ENCODE data around the gene PRRG1.
"Not testable (repeated sequence)": the region's sequence is repeated elsewhere in the genome, so short reads cannot be mapped to it uniquely, and the experiment has no call there.

Gene PRRG1

DNA sequence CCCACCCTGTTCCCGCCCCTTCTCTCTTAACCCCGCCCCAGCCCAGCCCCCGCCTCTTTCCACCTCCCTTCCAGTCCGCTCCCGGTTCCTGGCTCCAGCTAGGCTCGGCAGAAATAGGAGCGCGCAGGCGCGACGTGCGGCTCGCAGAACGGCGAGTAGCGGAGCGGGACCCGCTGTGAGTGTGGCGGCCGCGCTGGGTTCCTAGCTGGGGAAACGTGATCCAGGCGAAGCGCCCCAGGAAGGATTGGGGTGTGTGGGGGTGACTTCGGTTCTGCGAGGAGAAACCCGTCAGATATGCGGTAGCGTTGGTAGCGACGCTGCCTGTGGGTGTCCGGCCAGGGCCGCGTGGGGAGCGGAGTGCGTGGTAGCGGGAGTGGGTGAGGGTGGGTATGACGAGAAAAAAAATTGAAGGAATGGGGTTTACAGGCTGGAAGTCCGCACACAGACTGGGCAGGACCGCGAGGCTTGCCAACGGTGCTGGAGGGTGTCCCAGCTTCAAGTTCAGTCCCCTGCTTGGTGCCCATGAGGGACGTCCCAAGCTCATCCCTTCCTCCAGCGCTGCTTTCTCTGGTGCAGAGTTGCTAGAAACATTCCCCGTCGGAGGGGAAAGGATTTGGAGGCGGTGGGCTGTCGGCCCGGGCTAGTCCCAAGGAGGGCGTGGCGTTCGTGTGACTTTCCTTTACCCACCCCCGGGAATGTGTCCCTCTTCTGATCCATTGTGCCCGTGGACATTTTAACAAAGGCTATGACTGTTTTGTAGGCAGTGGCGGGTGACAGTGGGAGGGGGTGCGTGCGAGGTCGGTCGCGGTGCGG is at the start of gene PRRG1:
Gene PRRG1, plus strand, starts transcription at position 144 of the 813 bp plus-strand sequence. CDS start 56,886 bp downstream, outside the sequence.
- DNase-seq: no peak
- H3K4me3 Mint-ChIP-seq: no peak within 1 kb of the TSS
- peaks cover 23% of the 10 kb centered on the region for H3K27me3 Mint-ChIP-seq
- CTCF ChIA-PET: no interaction called here
- no peaks in the 10 kb centered on the region for H3K9me3 Mint-ChIP-seq
- no peak within 1 kb of the TSS for H3K27ac Mint-ChIP-seq
- H3K4me1 Mint-ChIP-seq: peaks cover 2% of the 10 kb centered on the region
- no peaks in the 10 kb centered on the region for H3K36me3 Mint-ChIP-seq

DNA sequence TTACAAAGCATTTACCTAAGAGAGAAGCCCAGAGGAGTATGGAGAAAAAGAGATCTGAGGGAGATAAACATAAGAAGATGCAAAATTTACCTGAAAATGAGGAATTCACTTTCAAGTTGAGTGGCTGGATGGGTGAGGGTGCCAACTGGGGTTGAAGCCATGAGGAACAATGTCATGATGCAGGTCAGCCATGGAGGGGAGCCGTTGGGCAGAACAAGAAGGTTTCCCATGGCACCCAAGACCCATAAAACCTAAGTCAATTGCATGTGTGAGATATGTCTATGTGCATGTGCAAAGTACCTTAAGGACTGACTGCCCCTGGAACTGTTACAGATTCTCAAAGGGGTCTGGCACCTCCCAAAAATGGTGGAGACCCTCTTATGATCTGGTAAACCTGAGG is 46.6 kb upstream of the PRRG1 start:
- H3K4me1 Mint-ChIP-seq: no peaks in the 10 kb centered on the region
- no peaks in the 10 kb centered on the region for H3K36me3 Mint-ChIP-seq
- CTCF ChIA-PET: no interaction called here
- no peak overlapping the region for H3K27ac Mint-ChIP-seq
- H3K27me3 Mint-ChIP-seq: no peaks in the 10 kb centered on the region
- DNase-seq: no peak
- no peaks in the 10 kb centered on the region for H3K9me3 Mint-ChIP-seq
- H3K4me3 Mint-ChIP-seq: no peak overlapping the region

DNA sequence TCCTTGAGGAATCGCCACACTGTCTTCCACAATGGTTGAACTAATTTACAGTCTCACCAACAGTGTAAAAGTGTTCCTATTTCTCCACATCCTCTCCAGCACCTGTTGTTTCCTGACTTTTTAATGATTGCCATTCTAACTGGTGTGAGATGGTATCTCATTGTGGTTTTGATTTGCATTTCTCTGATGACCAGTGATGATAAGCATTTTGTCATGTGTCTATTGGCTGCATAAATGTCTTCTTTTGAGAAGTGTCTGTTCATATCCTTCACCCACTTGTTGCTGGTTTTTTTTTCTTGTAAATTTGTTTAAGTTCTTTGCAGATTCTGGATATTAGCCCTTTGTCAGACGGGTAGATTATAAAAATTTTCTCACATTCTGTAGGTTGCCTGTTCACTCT is 43.9 kb upstream of the PRRG1 start:
- H3K36me3 Mint-ChIP-seq, H3K9me3 Mint-ChIP-seq, H3K27ac Mint-ChIP-seq, DNase-seq, H3K4me3 Mint-ChIP-seq, H3K27me3 Mint-ChIP-seq, H3K4me1 Mint-ChIP-seq, CTCF ChIA-PET: not testable (repeated sequence)

DNA sequence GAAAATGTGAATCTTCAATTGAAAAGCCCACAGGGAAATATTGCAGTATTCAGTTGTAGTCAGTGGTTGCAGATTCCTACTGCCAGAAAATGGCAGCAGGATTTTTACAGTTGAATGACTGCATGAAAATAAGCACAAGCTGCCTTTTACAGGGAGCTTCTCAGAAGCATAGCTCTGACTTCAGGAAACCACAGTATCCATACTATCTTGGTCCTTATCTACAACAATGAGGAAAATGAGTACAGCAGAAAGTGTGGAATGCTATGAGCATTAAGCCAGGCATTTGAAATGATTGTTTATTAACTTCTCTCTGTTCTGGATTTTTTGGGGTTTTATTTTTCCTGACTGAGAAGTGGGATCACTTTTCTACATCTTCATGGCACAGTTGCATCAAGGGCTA is 34.6 kb upstream of the PRRG1 start:
- Mint-ChIP-seq H3K4me3 (no peak overlapping the region), H3K36me3 (no peaks in the 10 kb centered on the region), H3K4me1 (no peaks in the 10 kb centered on the region), H3K27me3 (no peaks in the 10 kb centered on the region), H3K9me3 (no peaks in the 10 kb centered on the region), H3K27ac (no peak overlapping the region)
- CTCF ChIA-PET: no interaction called here
- DNase-seq: no peak

DNA sequence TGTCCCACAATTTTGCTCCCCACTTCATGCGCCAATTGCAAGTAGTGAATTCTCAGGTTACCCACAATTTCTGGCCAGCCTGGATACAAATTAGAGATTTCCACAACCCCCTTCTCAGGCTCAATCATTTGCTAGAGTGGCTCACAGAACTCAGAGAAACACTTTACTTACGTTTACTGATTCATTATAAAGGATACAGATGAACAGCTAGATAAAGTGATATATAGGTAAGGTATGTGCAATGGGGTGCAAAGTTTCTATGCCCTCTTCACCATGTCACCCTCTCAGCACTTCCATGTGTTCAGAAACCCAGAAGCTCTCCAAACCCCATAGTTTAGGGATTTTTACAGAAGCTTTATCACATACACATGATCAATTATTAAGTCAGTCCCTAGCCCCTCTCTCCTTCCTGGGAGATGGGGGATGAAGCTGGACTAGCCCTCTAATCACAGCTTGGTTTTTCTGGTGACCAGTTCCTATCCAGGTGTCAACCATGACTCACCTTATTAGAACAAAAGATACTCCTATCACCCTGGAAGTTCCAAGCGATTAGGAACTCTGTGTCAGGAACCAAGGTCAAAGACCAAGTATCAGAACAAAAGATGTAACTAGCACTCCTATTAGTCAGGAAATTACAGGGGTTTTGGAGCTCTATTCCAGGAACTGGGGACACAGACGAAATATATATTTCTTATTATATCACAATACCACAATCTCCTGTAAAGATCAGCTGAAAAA is 33.5 kb upstream of the PRRG1 start:
- Mint-ChIP-seq H3K27ac (no peak overlapping the region), H3K4me1 (no peaks in the 10 kb centered on the region), H3K27me3 (no peaks in the 10 kb centered on the region), H3K36me3 (no peaks in the 10 kb centered on the region), H3K4me3 (no peak overlapping the region), H3K9me3 (no peaks in the 10 kb centered on the region)
- no peak for DNase-seq
- CTCF ChIA-PET: no interaction called here

DNA sequence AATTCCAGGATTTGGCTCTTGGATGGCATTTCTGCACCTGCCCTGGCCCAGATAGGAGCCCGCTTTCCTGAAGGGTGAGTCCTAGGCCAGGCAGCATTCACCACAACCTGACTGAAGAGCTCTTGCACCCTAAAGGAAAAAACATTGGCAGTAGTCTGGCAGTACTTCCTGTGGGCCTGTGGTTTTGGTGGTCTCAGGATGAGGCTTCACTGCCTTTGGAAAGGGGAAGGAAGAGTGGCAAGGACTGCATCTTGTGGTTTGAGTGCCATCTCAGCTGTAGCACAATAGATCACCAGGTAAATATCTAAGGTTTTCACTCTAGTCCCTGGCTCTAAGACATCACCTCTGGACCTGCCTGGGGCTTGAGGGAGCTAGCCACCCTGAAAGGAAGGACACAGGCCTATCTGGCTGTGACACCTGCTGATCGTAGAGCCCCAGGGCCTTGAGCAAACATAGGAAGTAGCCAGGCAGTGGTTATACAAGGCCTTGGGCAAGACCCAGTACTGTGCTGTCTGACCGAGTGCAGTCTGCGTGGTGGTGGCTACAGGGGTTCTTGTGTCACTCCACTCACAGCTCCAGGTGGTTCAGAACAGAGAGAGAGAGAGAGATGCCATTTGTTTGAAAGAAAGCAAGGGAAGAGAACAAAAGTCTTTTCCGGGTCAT is 28.5 kb upstream of the PRRG1 start:
- Mint-ChIP-seq H3K4me3 (no peak overlapping the region), H3K27me3 (no peaks in the 10 kb centered on the region)

DNA sequence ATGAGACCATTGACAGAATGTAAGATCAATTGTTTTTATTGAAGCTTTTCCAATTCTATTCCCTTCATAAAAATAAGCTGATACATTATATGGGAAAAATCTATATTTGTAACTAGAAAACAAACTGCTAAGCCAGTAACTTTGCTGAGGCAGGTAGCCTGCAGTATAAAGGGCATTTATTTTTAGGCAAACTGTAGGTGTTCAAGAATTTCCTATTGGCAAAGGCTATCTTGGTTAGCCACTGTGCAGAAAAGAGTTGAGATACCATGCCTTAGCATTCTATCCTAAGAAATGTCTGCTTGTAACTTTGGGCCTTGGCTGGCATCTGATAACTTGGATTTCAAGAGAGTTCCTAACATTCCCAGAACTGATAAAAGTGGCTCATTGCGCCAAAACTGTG is 18.5 kb upstream of the PRRG1 start:
- Mint-ChIP-seq H3K4me3 (no peak overlapping the region), H3K27ac (no peak overlapping the region), H3K36me3 (no peaks in the 10 kb centered on the region), H3K9me3 (no peaks in the 10 kb centered on the region), H3K4me1 (no peaks in the 10 kb centered on the region), H3K27me3 (no peaks in the 10 kb centered on the region)
- DNase-seq: no peak
- CTCF ChIA-PET: no interaction called here

More for the DNA sequence above, 28.5 kb upstream of the PRRG1 start:
- CTCF ChIA-PET: no interaction called here
- Mint-ChIP-seq H3K36me3 (no peaks in the 10 kb centered on the region), H3K9me3 (no peaks in the 10 kb centered on the region), H3K4me1 (no peaks in the 10 kb centered on the region), H3K27ac (no peak overlapping the region)
- DNase-seq: no peak

DNA sequence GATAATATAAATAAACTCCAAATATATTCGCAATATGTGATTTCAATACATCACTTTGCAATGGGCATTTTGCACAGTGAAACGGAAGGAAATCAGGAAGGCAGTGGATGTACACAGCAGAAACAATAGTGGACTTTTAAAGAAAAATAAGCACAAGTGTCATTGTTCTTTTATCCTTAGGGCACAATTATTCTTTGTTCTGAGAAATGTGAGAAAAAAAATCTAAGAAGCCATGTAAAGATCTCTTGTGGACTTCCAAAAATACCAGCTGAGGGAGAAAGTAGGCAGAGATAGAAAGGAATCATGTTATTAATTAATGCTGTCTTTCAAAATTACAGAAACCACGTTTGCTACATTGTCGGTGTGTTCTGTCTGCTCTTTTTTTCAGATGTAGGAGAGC is 17.6 kb upstream of the PRRG1 start:
- H3K27ac Mint-ChIP-seq: no peak overlapping the region
- H3K4me3 Mint-ChIP-seq: no peak overlapping the region
- CTCF ChIA-PET: no interaction called here
- no peaks in the 10 kb centered on the region for H3K9me3 Mint-ChIP-seq
- H3K27me3 Mint-ChIP-seq: no peaks in the 10 kb centered on the region
- H3K4me1 Mint-ChIP-seq: no peaks in the 10 kb centered on the region
- no peak for DNase-seq
- no peaks in the 10 kb centered on the region for H3K36me3 Mint-ChIP-seq

DNA sequence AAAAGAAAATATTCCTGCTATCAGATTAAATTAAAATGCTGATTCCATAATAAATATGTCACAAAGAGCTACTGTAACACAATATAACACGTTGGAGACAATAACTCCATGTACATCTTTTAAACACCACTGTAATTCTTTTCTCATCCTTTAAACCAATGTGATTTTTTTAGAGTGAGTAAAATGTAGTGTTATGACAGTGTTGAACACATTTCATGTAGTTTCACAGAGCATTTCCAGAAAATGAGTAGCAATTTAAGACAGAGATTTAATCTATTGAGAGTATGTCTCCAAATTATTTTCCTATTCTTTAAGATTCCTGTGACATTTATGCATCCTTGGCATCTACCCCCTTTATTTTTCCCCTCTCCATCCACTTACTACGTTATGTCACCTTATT is 17.1 kb upstream of the PRRG1 start:
- H3K4me3 Mint-ChIP-seq: no peak overlapping the region
- no peaks in the 10 kb centered on the region for H3K9me3 Mint-ChIP-seq
- H3K27ac Mint-ChIP-seq: no peak overlapping the region
- no peaks in the 10 kb centered on the region for H3K36me3 Mint-ChIP-seq
- H3K4me1 Mint-ChIP-seq: no peaks in the 10 kb centered on the region
- no peaks in the 10 kb centered on the region for H3K27me3 Mint-ChIP-seq
- DNase-seq: no peak
- CTCF ChIA-PET: no interaction called here

DNA sequence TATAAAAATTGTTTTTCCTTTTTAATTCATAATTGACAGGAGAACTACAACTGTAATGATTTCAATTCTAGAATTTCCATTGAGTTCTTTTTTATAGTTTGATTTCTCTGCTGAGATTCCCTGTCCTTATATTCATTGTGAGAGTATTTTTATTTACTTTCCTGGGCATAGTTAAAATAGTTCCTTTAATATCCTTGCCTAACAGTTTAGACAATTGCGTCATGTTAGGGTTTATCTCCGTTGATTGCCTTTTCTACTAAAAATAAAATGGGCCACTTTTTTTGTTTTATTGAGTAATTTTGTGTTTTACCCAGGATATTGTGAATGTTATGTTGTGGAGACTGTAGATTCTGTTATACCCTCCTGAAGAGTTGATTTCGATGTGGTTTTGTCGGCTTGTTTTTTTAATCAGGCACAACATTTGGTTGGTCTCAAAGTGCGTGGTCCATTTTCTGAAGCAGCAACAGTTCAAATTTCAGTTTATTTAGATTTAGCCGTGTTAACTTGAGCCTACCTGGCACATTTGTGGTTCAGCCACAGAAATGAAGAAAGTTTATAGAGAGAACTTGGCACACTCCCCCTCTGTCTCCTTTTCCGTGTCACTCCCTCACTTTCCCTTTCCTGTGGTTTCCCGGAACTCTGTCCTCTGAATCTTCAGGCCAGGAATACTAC is 16.0 kb upstream of the PRRG1 start:
- Mint-ChIP-seq H3K27ac (no peak overlapping the region), H3K27me3 (no peaks in the 10 kb centered on the region), H3K36me3 (no peaks in the 10 kb centered on the region), H3K9me3 (no peaks in the 10 kb centered on the region), H3K4me1 (no peaks in the 10 kb centered on the region), H3K4me3 (no peak overlapping the region)
- CTCF ChIA-PET: no interaction called here
- no peak for DNase-seq

DNA sequence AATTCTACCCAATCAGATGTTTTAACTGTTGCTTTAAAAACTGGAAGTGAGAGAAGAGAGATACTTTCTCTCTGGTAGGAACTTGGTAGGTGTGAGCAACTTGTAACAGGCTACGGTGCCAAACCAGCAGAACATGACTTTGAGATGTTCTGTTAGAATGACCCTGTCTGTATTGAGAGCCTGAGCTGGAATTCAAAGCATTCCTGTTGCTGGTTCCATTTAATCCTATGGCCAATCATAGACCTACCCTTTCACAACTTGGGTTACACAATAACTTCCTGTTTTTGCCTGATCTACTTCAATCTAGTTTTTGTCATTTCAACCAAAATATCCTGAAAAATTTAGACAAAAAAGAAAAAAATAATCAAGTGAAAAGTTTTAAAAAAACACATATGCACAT is 1.7 kb upstream of the PRRG1 start:
- peaks cover 2% of the 10 kb centered on the region for H3K4me1 Mint-ChIP-seq
- DNase-seq: no peak
- H3K27me3 Mint-ChIP-seq: peaks cover 23% of the 10 kb centered on the region
- H3K9me3 Mint-ChIP-seq: no peaks in the 10 kb centered on the region
- H3K4me3 Mint-ChIP-seq: no peak overlapping the region
- no peak overlapping the region for H3K27ac Mint-ChIP-seq
- CTCF ChIA-PET: no interaction called here
- H3K36me3 Mint-ChIP-seq: no peaks in the 10 kb centered on the region

DNA sequence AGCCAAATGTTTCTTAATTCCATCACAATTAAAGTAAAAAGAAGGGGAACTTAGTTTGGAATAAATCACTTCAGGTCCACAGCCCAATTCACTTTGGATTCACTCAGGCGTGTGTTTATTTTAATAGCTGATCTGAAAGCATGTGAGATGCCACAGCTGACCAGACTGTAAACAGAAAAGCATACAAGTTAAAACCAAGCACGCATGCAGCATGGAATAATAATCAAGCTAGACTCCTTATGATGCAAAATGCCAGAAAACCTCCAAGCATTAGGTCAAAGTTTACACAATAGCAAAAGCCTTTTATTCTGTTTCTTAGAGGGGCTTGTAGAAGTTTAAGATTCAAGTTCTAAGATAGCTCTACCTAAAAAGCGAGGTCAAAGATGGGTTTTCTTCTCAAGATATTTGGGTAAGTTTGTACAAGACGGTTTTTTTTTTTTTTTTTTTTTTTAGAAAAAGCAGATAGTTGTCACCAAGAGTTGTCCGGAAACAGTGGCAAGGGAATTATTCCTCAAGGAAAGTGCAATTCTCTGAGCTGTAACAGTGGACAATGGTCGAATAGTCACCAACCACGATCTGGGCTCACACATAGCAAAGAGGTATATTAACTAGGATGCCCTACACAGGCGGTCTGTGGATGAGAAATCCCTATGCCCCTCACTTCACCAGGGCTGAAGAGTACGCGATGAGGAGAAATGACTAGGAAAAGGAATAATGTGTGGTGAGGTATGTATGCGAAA is 763 bp upstream of the PRRG1 start:
- H3K36me3 Mint-ChIP-seq: no peaks in the 10 kb centered on the region
- H3K4me1 Mint-ChIP-seq: peaks cover 2% of the 10 kb centered on the region
- H3K27me3 Mint-ChIP-seq: peaks cover 23% of the 10 kb centered on the region
- DNase-seq: no peak
- CTCF ChIA-PET: no interaction called here
- H3K4me3 Mint-ChIP-seq: no peak overlapping the region
- H3K9me3 Mint-ChIP-seq: no peaks in the 10 kb centered on the region
- H3K27ac Mint-ChIP-seq: no peak overlapping the region

DNA sequence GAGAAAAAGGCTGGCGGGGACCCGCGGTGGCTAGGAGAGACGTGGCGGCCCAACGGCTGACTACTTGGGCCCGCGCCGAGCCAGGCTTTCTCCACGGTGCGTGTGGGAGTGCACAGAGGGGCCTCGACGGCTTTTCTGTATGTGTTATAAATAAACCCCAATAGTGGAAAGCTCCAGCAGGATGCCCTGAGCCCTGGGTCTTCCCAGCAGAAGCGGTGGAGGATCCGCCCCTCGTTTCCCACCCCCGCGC is 268 bp upstream of the PRRG1 start:
- Mint-ChIP-seq H3K4me3 (no peak overlapping the region), H3K27me3 (peaks cover 23% of the 10 kb centered on the region), H3K36me3 (no peaks in the 10 kb centered on the region), H3K9me3 (no peaks in the 10 kb centered on the region), H3K27ac (no peak overlapping the region), H3K4me1 (peaks cover 2% of the 10 kb centered on the region)
- CTCF ChIA-PET: no interaction called here
- DNase-seq: no peak

DNA sequence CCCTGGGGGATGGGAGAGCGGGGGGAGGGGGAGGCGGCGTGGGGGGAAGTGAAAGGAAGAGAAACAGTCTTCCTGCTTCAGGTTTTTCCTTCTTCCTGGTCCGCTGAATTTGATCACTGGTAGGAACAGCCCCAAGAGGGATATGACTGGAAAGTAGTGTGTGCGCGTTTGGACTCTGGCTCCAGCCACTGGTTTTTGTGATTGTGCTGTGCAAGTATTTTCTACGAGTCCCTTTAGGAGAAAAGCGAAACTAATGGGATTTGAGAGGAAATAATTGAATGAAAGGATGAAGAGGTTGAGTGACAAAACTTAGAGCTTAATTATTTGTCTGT is 836 bp downstream of the PRRG1 start:
- H3K4me3 Mint-ChIP-seq: no peak overlapping the region
- peaks cover 23% of the 10 kb centered on the region for H3K27me3 Mint-ChIP-seq
- no peaks in the 10 kb centered on the region for H3K9me3 Mint-ChIP-seq
- CTCF ChIA-PET: no interaction called here
- H3K36me3 Mint-ChIP-seq: no peaks in the 10 kb centered on the region
- H3K27ac Mint-ChIP-seq: no peak overlapping the region
- H3K4me1 Mint-ChIP-seq: peaks cover 2% of the 10 kb centered on the region
- no peak for DNase-seq

Data from activated naive CD4-positive, alpha-beta T cell treated with anti-CD3 and anti-CD28 coated beads, Interleukin-2, amount 10 ng/mL, durations not matched to agents 7 days and 5 days (primary cell).